HEK293 (cell line): ENCODE measurements around the gene GGPS1.

Experiments used
- GLI4 ChIP-seq: fragments of 450-650 bp; formaldehyde crosslinking; IDR thresholded peaks from 2 replicates; pipeline ENCODE4 v1.5.1; 2016; ENCODE audit warnings: missing biosample characterization, missing genetic modification characterization
- HOXD13 ChIP-seq: sonication (generic); formaldehyde crosslinking; IDR thresholded peaks from 2 replicates; pipeline ENCODE4 v1.8.0; 2022; ENCODE audit warnings: missing genetic modification reagents, borderline replicate concordance
- KLF1 ChIP-seq: fragments of 450-650 bp; formaldehyde crosslinking; IDR thresholded peaks from 2 replicates; pipeline ENCODE4 v1.5.1; 2016; ENCODE audit warnings: missing biosample characterization, missing genetic modification characterization
- RBAK ChIP-seq: fragments of 450-650 bp; formaldehyde crosslinking; IDR thresholded peaks from 2 replicates; pipeline ENCODE4 v1.5.1; 2016; ENCODE audit warnings: missing biosample characterization, missing genetic modification characterization
- TCF7L2 ChIP-seq: IDR thresholded peaks from 2 replicates; pipeline ENCODE4 v1.6.1; 2011; ENCODE audit warnings: low read depth, mild to moderate bottlenecking, inconsistent platforms, low read length, moderate library complexity, borderline replicate concordance
- WT1 ChIP-seq: fragments of 450-650 bp; formaldehyde crosslinking; IDR thresholded peaks from 2 replicates; pipeline ENCODE4 v1.5.1; 2016; ENCODE audit warnings: missing biosample characterization, missing genetic modification characterization
- YY1 ChIP-seq: fragments of 450-650 bp; formaldehyde crosslinking; IDR thresholded peaks from 2 replicates; pipeline ENCODE4 v1.5.1; 2018; ENCODE audit warnings: missing biosample characterization, missing genetic modification characterization
- ZBTB48 ChIP-seq: fragments of 450-650 bp; formaldehyde crosslinking; IDR thresholded peaks from 2 replicates; pipeline ENCODE4 v1.5.1; 2016; ENCODE audit warnings: missing biosample characterization, missing genetic modification characterization
- ZBTB8A ChIP-seq: fragments of 450-650 bp; formaldehyde crosslinking; IDR thresholded peaks from 2 replicates; pipeline ENCODE4 v1.5.1; 2016; ENCODE audit warnings: missing biosample characterization, missing genetic modification characterization
- ZFP37 ChIP-seq: fragments of 450-650 bp; formaldehyde crosslinking; IDR thresholded peaks from 2 replicates; pipeline ENCODE4 v1.5.1; 2016; ENCODE audit warnings: missing biosample characterization, missing genetic modification characterization
- ZFP41 ChIP-seq: fragments of 450-650 bp; formaldehyde crosslinking; IDR thresholded peaks from 2 replicates; pipeline ENCODE4 v1.5.1; 2016; ENCODE audit warnings: missing biosample characterization, missing genetic modification characterization, borderline replicate concordance
- ZNF175 ChIP-seq: fragments of 450-650 bp; formaldehyde crosslinking; IDR thresholded peaks from 2 replicates; pipeline ENCODE4 v1.5.1; 2016; ENCODE audit warnings: missing biosample characterization, missing genetic modification characterization
- ZNF239 ChIP-seq: fragments of 450-650 bp; formaldehyde crosslinking; IDR thresholded peaks from 2 replicates; pipeline ENCODE4 v1.5.1; 2016; ENCODE audit warnings: missing biosample characterization, missing genetic modification characterization
- ZNF335 ChIP-seq: fragments of 450-650 bp; formaldehyde crosslinking; conservative IDR thresholded peaks from 2 replicates; pipeline ENCODE4 v1.5.1; 2016; ENCODE audit warnings: missing biosample characterization, missing genetic modification characterization
- ZNF544 ChIP-seq: fragments of 450-650 bp; formaldehyde crosslinking; IDR thresholded peaks from 2 replicates; pipeline ENCODE4 v1.5.0; 2017; ENCODE audit warnings: missing biosample characterization, missing genetic modification characterization
- ZNF658 ChIP-seq: fragments of 450-650 bp; formaldehyde crosslinking; IDR thresholded peaks from 2 replicates; pipeline ENCODE4; 2016; ENCODE audit warnings: missing biosample characterization, missing genetic modification characterization
- ZNF677 ChIP-seq: fragments of 450-650 bp; IDR thresholded peaks from 2 replicates; pipeline ENCODE4 v1.5.0; 2018; ENCODE audit warnings: missing biosample characterization, mild to moderate bottlenecking, missing genetic modification characterization, moderate library complexity
- ZNF76 ChIP-seq: fragments of 450-650 bp; formaldehyde crosslinking; IDR thresholded peaks from 2 replicates; pipeline ENCODE4; 2016; ENCODE audit warnings: low read depth, missing biosample characterization, missing genetic modification characterization, borderline replicate concordance
- TF ChIP-seq, protein P1 (sequence below): fragments of 450-650 bp; formaldehyde crosslinking; IDR thresholded peaks from 2 replicates; pipeline ENCODE4 v1.5.1; 2016; ENCODE audit warnings: missing biosample characterization, missing genetic modification characterization
- TF ChIP-seq, protein P2 (sequence below): fragments of 450-650 bp; formaldehyde crosslinking; IDR thresholded peaks from 2 replicates; pipeline ENCODE4 v1.5.1; 2016; ENCODE audit warnings: missing biosample characterization, missing genetic modification characterization
- TF ChIP-seq, protein P3 (sequence below): fragments of 450-650 bp; formaldehyde crosslinking; IDR thresholded peaks from 2 replicates; pipeline ENCODE4 v1.5.1; 2016; ENCODE audit warnings: missing biosample characterization, missing genetic modification characterization
- TF ChIP-seq, protein P4 (sequence below): fragments of 450-650 bp; formaldehyde crosslinking; IDR thresholded peaks from 2 replicates; pipeline ENCODE4 v1.5.0; 2017; ENCODE audit warnings: missing biosample characterization, missing genetic modification characterization, borderline replicate concordance
- TF ChIP-seq, protein P5 (sequence below): fragments of 450-650 bp; formaldehyde crosslinking; IDR thresholded peaks from 2 replicates; pipeline ENCODE4 v1.5.1; 2016; ENCODE audit warnings: missing biosample characterization, missing genetic modification characterization
- TF ChIP-seq, protein P6 (sequence below): fragments of 450-650 bp; formaldehyde crosslinking; IDR thresholded peaks from 2 replicates; pipeline ENCODE4 v1.5.1; 2017; ENCODE audit warnings: missing biosample characterization, missing genetic modification characterization
- TF ChIP-seq, protein P7 (sequence below): sonication (generic); formaldehyde crosslinking; IDR thresholded peaks from 2 replicates; pipeline ENCODE4 v1.8.1; 2022; ENCODE audit warnings: mild to moderate bottlenecking, moderate library complexity, missing genetic modification reagents

Gene GGPS1

DNA sequence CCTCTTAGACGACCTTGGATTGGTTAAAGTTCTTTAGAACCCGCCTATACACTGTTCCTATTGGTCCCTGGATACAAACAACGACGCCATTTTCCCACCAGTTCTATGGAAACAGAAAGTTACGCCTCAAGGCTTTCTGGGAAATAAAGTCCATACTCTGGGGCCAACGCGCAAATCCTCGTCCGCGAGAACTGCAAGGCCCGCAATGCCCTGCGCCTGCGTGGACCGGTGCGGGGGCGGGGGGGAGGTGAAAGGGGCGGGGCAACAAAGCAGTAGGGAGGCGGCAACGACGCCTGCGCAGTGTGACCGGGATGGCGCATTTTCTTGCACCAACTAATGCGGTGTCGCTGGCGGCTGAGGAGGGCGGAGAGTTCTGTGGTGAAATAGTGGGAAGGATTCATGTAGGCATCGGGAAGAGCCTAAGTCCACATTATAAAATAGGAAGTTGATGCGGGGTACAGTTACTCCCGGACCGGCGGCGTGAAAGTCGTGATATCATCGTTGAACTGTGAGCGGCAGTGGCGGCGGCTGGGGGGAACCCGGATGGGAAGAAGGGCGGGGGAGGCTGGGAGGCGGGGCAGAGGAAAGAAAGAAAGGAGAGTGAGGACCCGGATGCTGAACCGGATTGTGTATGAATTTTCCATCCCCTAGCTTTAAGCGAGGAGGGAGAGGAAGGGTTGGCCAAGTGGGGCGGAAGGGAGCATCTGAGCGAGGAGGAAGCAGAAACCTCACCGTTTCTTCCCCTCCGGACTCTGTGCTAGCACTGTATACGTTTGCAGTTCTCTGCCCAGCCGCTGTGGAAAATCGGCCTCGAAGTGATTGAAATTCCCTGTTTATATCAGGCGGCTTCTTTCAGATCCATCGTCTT lies at the start of gene GGPS1 (continued):
- TF ChIP-seq ZNF677 (no peak), ZNF175 (tag by site-specific recombination) (no peak), YY1 (tag by site-specific recombination) (peak; percentile 60), RBAK (tag by site-specific recombination) (no peak), TCF7L2 (0 out of 2 replicates have a peak, but pooled peaks have one; percentile 7), ZFP37 (tag by site-specific recombination) (peak; percentile 84; the same call in 1 of the 2 replicates), ZNF76 (tag by site-specific recombination) (peak; percentile 88), KLF1 (tag by site-specific recombination) (peak; percentile 81), GLI4 (tag by site-specific recombination) (peak; percentile 86; the same call in 1 of the 2 replicates), ZBTB48 (tag by site-specific recombination) (peak; percentile 95), ZFP41 (tag by site-specific recombination) (no peak), ZNF544 (tag by site-specific recombination) (no peak), HOXD13 (CRISPR knock-in tag) (no peak), ZNF239 (tag by site-specific recombination) (no peak), ZNF335 (tag by site-specific recombination) (peak; percentile 99), ZNF658 (tag by site-specific recombination) (no peak), ZBTB8A (tag by site-specific recombination) (peak; percentile 29; the same call in 1 of the 2 replicates), WT1 (tag by site-specific recombination) (peak; percentile 90)
- TF ChIP-seq, protein P1, sequence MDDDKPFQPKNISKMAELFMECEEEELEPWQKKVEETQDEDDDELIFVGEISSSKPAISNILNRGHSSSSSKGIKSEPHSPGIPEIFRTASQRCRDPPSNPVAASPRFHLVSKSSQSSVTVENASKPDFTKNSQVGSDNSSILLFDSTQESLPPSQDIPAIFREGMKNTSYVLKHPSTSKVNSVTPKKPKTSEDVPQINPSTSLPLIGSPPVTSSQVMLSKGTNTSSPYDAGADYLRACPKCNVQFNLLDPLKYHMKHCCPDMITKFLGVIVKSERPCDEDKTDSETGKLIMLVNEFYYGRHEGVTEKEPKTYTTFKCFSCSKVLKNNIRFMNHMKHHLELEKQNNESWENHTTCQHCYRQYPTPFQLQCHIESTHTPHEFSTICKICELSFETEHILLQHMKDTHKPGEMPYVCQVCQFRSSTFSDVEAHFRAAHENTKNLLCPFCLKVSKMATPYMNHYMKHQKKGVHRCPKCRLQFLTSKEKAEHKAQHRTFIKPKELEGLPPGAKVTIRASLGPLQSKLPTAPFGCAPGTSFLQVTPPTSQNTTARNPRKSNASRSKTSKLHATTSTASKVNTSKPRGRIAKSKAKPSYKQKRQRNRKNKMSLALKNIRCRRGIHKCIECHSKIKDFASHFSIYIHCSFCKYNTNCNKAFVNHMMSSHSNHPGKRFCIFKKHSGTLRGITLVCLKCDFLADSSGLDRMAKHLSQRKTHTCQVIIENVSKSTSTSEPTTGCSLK (tag by site-specific recombination) = no peak
- TF ChIP-seq, protein P2, sequence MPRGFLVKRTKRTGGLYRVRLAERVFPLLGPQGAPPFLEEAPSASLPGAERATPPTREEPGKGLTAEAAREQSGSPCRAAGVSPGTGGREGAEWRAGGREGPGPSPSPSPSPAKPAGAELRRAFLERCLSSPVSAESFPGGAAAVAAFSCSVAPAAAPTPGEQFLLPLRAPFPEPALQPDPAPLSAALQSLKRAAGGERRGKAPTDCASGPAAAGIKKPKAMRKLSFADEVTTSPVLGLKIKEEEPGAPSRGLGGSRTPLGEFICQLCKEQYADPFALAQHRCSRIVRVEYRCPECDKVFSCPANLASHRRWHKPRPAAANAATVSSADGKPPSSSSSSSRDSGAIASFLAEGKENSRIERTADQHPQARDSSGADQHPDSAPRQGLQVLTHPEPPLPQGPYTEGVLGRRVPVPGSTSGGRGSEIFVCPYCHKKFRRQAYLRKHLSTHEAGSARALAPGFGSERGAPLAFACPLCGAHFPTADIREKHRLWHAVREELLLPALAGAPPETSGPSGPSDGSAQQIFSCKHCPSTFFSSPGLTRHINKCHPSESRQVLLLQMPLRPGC (tag by site-specific recombination) = peak; percentile 63
- TF ChIP-seq, protein P3, sequence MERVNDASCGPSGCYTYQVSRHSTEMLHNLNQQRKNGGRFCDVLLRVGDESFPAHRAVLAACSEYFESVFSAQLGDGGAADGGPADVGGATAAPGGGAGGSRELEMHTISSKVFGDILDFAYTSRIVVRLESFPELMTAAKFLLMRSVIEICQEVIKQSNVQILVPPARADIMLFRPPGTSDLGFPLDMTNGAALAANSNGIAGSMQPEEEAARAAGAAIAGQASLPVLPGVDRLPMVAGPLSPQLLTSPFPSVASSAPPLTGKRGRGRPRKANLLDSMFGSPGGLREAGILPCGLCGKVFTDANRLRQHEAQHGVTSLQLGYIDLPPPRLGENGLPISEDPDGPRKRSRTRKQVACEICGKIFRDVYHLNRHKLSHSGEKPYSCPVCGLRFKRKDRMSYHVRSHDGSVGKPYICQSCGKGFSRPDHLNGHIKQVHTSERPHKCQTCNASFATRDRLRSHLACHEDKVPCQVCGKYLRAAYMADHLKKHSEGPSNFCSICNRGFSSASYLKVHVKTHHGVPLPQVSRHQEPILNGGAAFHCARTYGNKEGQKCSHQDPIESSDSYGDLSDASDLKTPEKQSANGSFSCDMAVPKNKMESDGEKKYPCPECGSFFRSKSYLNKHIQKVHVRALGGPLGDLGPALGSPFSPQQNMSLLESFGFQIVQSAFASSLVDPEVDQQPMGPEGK (tag by site-specific recombination) = peak; percentile 90
- TF ChIP-seq, protein P4, sequence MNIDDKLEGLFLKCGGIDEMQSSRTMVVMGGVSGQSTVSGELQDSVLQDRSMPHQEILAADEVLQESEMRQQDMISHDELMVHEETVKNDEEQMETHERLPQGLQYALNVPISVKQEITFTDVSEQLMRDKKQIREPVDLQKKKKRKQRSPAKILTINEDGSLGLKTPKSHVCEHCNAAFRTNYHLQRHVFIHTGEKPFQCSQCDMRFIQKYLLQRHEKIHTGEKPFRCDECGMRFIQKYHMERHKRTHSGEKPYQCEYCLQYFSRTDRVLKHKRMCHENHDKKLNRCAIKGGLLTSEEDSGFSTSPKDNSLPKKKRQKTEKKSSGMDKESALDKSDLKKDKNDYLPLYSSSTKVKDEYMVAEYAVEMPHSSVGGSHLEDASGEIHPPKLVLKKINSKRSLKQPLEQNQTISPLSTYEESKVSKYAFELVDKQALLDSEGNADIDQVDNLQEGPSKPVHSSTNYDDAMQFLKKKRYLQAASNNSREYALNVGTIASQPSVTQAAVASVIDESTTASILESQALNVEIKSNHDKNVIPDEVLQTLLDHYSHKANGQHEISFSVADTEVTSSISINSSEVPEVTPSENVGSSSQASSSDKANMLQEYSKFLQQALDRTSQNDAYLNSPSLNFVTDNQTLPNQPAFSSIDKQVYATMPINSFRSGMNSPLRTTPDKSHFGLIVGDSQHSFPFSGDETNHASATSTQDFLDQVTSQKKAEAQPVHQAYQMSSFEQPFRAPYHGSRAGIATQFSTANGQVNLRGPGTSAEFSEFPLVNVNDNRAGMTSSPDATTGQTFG = no peak
- TF ChIP-seq, protein P5, sequence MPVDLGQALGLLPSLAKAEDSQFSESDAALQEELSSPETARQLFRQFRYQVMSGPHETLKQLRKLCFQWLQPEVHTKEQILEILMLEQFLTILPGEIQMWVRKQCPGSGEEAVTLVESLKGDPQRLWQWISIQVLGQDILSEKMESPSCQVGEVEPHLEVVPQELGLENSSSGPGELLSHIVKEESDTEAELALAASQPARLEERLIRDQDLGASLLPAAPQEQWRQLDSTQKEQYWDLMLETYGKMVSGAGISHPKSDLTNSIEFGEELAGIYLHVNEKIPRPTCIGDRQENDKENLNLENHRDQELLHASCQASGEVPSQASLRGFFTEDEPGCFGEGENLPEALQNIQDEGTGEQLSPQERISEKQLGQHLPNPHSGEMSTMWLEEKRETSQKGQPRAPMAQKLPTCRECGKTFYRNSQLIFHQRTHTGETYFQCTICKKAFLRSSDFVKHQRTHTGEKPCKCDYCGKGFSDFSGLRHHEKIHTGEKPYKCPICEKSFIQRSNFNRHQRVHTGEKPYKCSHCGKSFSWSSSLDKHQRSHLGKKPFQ (tag by site-specific recombination) = peak; percentile 20; the same call in 1 of the 2 replicates
- TF ChIP-seq, protein P6, sequence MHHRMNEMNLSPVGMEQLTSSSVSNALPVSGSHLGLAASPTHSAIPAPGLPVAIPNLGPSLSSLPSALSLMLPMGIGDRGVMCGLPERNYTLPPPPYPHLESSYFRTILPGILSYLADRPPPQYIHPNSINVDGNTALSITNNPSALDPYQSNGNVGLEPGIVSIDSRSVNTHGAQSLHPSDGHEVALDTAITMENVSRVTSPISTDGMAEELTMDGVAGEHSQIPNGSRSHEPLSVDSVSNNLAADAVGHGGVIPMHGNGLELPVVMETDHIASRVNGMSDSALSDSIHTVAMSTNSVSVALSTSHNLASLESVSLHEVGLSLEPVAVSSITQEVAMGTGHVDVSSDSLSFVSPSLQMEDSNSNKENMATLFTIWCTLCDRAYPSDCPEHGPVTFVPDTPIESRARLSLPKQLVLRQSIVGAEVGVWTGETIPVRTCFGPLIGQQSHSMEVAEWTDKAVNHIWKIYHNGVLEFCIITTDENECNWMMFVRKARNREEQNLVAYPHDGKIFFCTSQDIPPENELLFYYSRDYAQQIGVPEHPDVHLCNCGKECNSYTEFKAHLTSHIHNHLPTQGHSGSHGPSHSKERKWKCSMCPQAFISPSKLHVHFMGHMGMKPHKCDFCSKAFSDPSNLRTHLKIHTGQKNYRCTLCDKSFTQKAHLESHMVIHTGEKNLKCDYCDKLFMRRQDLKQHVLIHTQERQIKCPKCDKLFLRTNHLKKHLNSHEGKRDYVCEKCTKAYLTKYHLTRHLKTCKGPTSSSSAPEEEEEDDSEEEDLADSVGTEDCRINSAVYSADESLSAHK (tag by site-specific recombination) = no peak
- TF ChIP-seq, protein P7, sequence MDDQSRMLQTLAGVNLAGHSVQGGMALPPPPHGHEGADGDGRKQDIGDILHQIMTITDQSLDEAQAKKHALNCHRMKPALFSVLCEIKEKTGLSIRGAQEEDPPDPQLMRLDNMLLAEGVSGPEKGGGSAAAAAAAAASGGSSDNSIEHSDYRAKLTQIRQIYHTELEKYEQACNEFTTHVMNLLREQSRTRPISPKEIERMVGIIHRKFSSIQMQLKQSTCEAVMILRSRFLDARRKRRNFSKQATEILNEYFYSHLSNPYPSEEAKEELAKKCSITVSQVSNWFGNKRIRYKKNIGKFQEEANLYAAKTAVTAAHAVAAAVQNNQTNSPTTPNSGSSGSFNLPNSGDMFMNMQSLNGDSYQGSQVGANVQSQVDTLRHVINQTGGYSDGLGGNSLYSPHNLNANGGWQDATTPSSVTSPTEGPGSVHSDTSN (CRISPR knock-in tag) = no peak
